Calu3 (cell line): ENCODE measurements around the gene OR2AE1. TPM values are rescaled to one million over a fixed set of nuclear protein-coding genes. Genes with fewer than 3 reads are reported as not detected.
"Not testable (repeated sequence)": the region's sequence is repeated elsewhere in the genome, so short reads cannot be mapped to it uniquely, and the experiment has no call there.

Experiments
- BruUV-seq: library from RNA; stranded (reverse); fragments of 400-500 nt; replicated peaks from 2 replicates; lab custom pipeline; 2021; lab: Mats Ljungman, UMichigan
- CTCF ChIA-PET: fragments of 300-600 bp; sonication (Branson Sonifier 250); formaldehyde crosslinking; loops from one replicate; lab custom pipeline; 2022; ENCODE audit warnings: antibody characterized with exemption; lab: Charles Lee
- DNase-seq: peaks from one replicate; pipeline ENCODE4 v3.0.0; 2022
- H3K27ac Mint-ChIP-seq: one replicate; pipeline ENCODE4 v1.8.0; 2022; ENCODE audit warnings: mixed read lengths; ENCODE audit not compliant: unreplicated experiment
- H3K27me3 Mint-ChIP-seq: one replicate; pipeline ENCODE4 v1.8.0; 2022; ENCODE audit warnings: mixed read lengths; ENCODE audit not compliant: unreplicated experiment
- H3K36me3 Mint-ChIP-seq: one replicate; pipeline ENCODE4 v1.8.0; 2022; ENCODE audit warnings: mild to moderate bottlenecking, moderate library complexity, mixed read lengths; ENCODE audit not compliant: insufficient read depth, unreplicated experiment
- H3K4me1 Mint-ChIP-seq: one replicate; pipeline ENCODE4 v1.8.0; 2022; ENCODE audit warnings: mild to moderate bottlenecking, low read depth, mixed read lengths; ENCODE audit not compliant: unreplicated experiment
- H3K4me3 Mint-ChIP-seq: one replicate; pipeline ENCODE4 v1.8.0; 2022; ENCODE audit warnings: mild to moderate bottlenecking, low read depth, moderate library complexity, mixed read lengths; ENCODE audit not compliant: unreplicated experiment
- H3K9me3 Mint-ChIP-seq: one replicate; pipeline ENCODE4 v1.8.0; 2022; ENCODE audit warnings: low read depth, mixed read lengths; ENCODE audit not compliant: unreplicated experiment
- intact Hi-C: fragments of 100-400 bp; cut with micrococcal nuclease; formaldehyde crosslinking; loops from one replicate; pipeline ENCODE4 v1.10.0; 2022; ENCODE audit not compliant: unreplicated experiment
- total RNA-seq: library from RNA; stranded (reverse); gene quantifications from 2 replicates; pipeline ENCODE4 v1.2.3, GENCODE V29; 2022
- TF ChIP-seq, protein P1 (sequence below): fragments of 200-600 bp; IDR thresholded peaks from one replicate; pipeline ENCODE4 v1.8.0; 2022; ENCODE audit warnings: antibody characterized with exemption; ENCODE audit not compliant: unreplicated experiment

Gene OR2AE1
- total RNA-seq, 1 experiment from 2014 or later = not detected

DNA sequence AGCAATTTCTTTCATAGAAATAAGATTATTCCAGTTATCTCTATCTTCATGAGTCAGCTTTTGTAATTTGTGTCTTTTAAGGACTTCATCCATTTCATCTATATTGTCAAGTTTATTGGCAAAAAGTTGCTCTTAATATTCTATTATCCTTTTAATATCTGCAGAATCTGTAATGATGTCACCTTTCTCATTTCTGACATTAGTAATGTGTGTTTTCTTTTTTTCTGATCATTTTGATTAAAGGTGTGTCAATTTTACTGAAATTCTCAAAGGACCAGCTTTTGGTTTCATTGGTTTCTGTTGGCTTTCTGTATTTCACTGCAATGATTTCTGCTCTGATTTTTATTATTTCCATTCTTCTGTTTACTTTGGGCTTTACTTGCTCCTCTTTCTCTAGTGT lies 17.9 kb upstream of the OR2AE1 start:
- Mint-ChIP-seq H3K36me3 (no peaks in the 10 kb centered on the region), H3K27me3 (no peaks in the 10 kb centered on the region), H3K27ac (no peak overlapping the region), H3K4me3 (no peak overlapping the region), H3K9me3 (no peaks in the 10 kb centered on the region), H3K4me1 (no peaks in the 10 kb centered on the region)
- BruUV-seq = TSS peak; percentile 17
- CTCF ChIA-PET = no interaction called here
- TF ChIP-seq, protein P1, sequence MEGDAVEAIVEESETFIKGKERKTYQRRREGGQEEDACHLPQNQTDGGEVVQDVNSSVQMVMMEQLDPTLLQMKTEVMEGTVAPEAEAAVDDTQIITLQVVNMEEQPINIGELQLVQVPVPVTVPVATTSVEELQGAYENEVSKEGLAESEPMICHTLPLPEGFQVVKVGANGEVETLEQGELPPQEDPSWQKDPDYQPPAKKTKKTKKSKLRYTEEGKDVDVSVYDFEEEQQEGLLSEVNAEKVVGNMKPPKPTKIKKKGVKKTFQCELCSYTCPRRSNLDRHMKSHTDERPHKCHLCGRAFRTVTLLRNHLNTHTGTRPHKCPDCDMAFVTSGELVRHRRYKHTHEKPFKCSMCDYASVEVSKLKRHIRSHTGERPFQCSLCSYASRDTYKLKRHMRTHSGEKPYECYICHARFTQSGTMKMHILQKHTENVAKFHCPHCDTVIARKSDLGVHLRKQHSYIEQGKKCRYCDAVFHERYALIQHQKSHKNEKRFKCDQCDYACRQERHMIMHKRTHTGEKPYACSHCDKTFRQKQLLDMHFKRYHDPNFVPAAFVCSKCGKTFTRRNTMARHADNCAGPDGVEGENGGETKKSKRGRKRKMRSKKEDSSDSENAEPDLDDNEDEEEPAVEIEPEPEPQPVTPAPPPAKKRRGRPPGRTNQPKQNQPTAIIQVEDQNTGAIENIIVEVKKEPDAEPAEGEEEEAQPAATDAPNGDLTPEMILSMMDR = no peak
- intact Hi-C loops = no loop called here
- no peak for DNase-seq

DNA sequence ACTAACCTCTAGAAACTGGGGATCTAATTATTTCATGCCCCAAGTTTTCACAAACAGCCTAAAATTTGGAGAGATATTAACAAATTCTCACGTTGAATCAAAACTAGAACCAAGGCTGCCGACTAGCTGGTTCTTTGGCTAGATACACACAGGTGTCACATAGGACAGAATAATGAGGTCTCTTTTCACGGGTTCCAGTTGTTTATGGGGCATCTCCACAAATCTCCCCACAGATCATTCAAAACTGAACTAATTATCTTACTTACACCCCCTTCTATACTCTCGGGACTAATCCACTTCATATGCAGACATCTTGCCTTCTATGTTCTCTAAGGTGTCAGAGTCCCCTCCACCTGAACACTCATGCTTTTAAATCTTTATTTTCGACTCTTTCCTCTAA lies 16.4 kb upstream of the OR2AE1 start:
- no peaks in the 10 kb centered on the region for H3K27me3 Mint-ChIP-seq
- H3K4me3 Mint-ChIP-seq = no peak overlapping the region
- DNase-seq = no peak
- no peak overlapping the region for H3K27ac Mint-ChIP-seq
- H3K9me3 Mint-ChIP-seq = no peaks in the 10 kb centered on the region
- CTCF ChIA-PET = no interaction called here
- peaks cover 5% of the 10 kb centered on the region for H3K36me3 Mint-ChIP-seq
- BruUV-seq = no TSS peak
- intact Hi-C loops = no loop called here
- TF ChIP-seq, protein P1 = no peak
- H3K4me1 Mint-ChIP-seq = no peaks in the 10 kb centered on the region

DNA sequence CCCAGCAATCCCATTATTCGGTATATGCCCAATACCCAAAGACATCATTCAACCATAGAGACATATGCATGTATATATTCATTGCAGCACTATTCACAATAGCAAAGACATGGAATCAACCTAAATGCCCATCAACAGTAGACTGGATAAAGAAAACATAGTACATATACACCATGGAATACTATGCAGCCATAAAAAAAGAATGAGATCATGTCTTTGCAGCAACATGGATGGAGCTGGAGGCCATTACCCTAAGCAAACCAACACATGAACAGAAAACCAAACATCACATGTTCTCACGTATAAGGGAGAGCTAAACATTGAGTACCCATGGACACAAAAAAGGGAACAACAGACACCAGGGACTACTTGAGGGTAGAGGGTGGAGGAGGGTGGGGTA lies 13.5 kb upstream of the OR2AE1 start:
- BruUV-seq, H3K27ac Mint-ChIP-seq, H3K27me3 Mint-ChIP-seq, DNase-seq, H3K4me1 Mint-ChIP-seq, intact Hi-C loops, CTCF ChIA-PET, H3K36me3 Mint-ChIP-seq, H3K4me3 Mint-ChIP-seq, H3K9me3 Mint-ChIP-seq: not testable (repeated sequence)

DNA sequence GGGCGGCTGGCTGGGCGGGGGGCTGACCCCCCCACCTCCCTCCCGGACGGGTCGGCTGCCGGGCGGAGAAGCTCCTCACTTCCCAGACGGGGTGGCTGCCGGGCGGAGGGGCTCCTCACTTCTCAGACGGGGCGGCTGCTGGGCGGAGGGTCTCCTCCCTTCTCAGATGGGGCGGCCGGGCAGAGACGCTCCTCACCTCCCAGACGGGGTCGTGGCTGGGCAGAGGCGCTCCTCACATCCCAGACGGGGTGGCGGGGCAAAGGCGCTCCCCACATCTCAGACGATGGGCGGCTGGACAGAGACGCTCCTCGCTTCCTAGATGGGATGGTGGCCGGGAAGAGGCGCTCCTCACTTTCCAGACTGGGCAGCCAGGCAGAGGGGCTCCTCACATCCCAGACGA lies 11.5 kb upstream of the OR2AE1 start:
- CTCF ChIA-PET, H3K4me1 Mint-ChIP-seq, H3K9me3 Mint-ChIP-seq, H3K36me3 Mint-ChIP-seq, H3K4me3 Mint-ChIP-seq, intact Hi-C loops, DNase-seq, H3K27ac Mint-ChIP-seq, BruUV-seq: not testable (repeated sequence)
- H3K27me3 Mint-ChIP-seq = peaks cover 12% of the 10 kb centered on the region

DNA sequence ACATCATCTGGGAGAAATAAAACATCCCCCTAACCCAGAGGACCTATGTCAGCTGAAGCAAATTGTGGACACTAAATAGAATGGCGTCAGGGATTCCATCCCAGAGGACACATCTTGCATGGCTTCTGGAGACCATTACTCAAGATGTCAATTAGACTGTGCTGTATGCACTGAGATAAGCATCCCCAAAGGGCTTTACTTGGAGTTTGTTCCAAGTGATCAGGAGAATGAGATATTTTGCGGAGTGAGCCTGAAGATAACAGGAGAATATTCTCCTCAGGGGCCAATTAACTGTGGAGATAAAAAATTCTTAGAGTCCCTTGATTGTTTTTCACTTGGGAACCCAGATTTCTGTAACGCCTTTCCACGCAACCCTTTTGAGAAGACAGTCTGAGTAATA lies 4.5 kb upstream of the OR2AE1 start:
- H3K27me3 Mint-ChIP-seq = peaks cover 50% of the 10 kb centered on the region
- BruUV-seq = no TSS peak
- no peak overlapping the region for H3K4me3 Mint-ChIP-seq
- H3K36me3 Mint-ChIP-seq = no peaks in the 10 kb centered on the region
- CTCF ChIA-PET = no interaction called here
- intact Hi-C loops = no loop called here
- no peak for DNase-seq
- no peaks in the 10 kb centered on the region for H3K9me3 Mint-ChIP-seq
- TF ChIP-seq, protein P1 = no peak
- no peaks in the 10 kb centered on the region for H3K4me1 Mint-ChIP-seq
- H3K27ac Mint-ChIP-seq = no peak overlapping the region
